ENCODE data around the gene HAPLN2.

The HAPLN2 gene

DNA sequence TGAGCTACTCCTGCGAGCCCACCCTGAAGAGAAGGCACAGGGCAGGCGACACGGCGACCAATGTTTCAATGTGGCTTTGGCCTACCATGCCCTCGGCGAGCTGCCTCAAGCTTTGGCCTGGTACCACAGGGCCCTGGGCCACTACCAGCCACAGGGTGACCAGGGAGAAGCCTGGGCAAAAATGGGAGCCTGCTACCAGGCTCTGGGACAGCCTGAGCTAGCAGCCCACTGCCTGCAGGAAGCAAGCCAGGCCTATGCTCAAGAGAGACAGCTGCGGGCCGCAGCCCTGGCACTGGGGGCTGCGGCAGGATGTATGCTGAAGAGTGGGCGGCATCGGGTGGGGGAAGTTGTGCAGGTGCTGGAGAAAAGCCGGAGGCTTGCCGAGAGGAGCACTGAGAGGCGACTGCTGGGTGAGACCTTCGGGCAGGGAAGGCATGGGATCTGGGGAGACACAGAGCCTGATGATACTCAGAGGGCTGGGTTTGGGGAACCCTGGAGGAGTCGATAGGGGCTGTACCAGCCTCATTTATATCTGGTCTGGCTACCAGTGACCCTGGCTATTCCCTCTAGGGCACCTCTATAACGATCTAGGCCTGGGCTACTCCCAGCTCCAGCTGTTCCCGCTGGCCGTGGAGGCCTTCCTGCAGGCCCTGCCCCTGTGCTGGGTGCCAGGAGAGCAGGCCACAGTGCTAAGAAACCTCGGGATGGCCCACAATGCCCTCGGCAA is 37.4 kb upstream of the HAPLN2 start:
- H2BK5ac ChIP-seq (ENCODE audit: low read depth, low read length, poor library complexity): no peak overlapping the region
- no peaks in the 10 kb centered on the region for H3K36me3 ChIP-seq (ENCODE audit: control insufficient read depth in 1 of 2, insufficient read depth in 2 of 2, low read length in 2 of 2)
- H3K27ac ChIP-seq (ENCODE audit: low read depth, low read length): no peak overlapping the region
- H2BK12ac ChIP-seq (ENCODE audit: low read length): no peak overlapping the region
- H4K8ac ChIP-seq (ENCODE audit: low read depth, low read length): no peak overlapping the region
- H3K9me3 ChIP-seq (ENCODE audit: insufficient read depth, low read depth, low read length): no peaks in the 10 kb centered on the region
- no peak overlapping the region for H3K4me3 ChIP-seq (ENCODE audit: low read depth, low read length)
- H2AK5ac ChIP-seq (ENCODE audit: low read length): no peak overlapping the region
- H3K4ac ChIP-seq (ENCODE audit: low read depth, low read length): no peak overlapping the region
- WGBS (ENCODE audit: extremely low coverage, insufficient coverage, insufficient read length): no CpG with 5 or more reads among the region's 21 CpGs
- no peak overlapping the region for H2AFZ ChIP-seq (ENCODE audit: insufficient read depth, low read length, poor library complexity)
- no peak overlapping the region for H2BK120ac ChIP-seq (ENCODE audit: insufficient read depth, low read length, poor library complexity)
- no peaks in the 10 kb centered on the region for H3K79me1 ChIP-seq (ENCODE audit: low read length)
- H4K91ac ChIP-seq (ENCODE audit: low read depth, low read length): no peak overlapping the region
- H3K4me2 ChIP-seq (ENCODE audit: low read length): no peak overlapping the region
- H3K4me1 ChIP-seq (ENCODE audit: control insufficient read depth in 1 of 2, insufficient read depth in 2 of 2, low read length in 2 of 2): no peaks in the 10 kb centered on the region
- no peaks in the 10 kb centered on the region for H3K27me3 ChIP-seq (ENCODE audit: insufficient read depth, low read length)
- no peak overlapping the region for H3K23ac ChIP-seq (ENCODE audit: low read length)
- H4K12ac ChIP-seq (ENCODE audit: low read depth, low read length): no peak overlapping the region
- H3K14ac ChIP-seq (ENCODE audit: low read length): no peak overlapping the region
- no peak overlapping the region for H3K18ac ChIP-seq (ENCODE audit: low read length)
- no peak for DNase-seq
- H3K9ac ChIP-seq (ENCODE audit: low read length): no peak overlapping the region
- no peaks in the 10 kb centered on the region for H3K79me2 ChIP-seq (ENCODE audit: control insufficient read depth, insufficient read depth, low read length, poor library complexity)

DNA sequence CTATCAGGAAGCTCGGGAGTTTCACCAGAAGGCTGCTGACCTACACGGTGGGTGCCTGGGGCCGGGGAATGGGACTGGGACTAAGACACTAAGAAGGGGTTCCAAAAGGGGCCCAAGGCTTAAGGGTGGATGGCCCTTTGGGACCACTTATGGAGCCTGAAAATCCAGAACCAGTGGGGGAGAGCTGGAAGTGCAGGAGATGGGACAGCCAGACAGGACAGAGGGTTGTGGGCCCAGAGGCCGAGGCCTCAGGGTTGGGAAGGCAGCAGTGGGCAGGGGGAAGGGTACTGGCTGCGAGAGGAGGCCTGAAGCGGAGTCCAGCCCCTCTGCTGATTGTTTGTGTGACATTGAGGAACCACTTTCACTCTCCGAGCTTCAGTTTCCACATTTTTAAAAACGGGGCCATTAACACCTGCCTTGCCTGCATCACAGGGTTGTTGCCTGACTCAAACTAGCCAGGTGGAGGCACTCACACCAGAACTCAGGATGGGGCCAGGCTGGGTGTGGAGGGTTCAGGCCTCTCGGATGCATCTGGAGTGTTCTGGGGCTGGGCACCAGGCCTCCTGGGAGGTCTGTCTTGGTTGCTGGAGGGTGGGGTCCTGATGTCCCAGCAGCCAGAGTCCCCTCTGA is 36.7 kb upstream of the HAPLN2 start:
- Histone ChIP-seq H3K14ac (ENCODE audit: low read length) (no peak overlapping the region), H3K9me3 (ENCODE audit: insufficient read depth, low read depth, low read length) (no peaks in the 10 kb centered on the region), H3K79me2 (ENCODE audit: control insufficient read depth, insufficient read depth, low read length, poor library complexity) (no peaks in the 10 kb centered on the region), H3K36me3 (ENCODE audit: control insufficient read depth in 1 of 2, insufficient read depth in 2 of 2, low read length in 2 of 2) (no peaks in the 10 kb centered on the region), H4K91ac (ENCODE audit: low read depth, low read length) (no peak overlapping the region), H2AFZ (ENCODE audit: insufficient read depth, low read length, poor library complexity) (no peak overlapping the region), H3K9ac (ENCODE audit: low read length) (no peak overlapping the region), H3K4me3 (ENCODE audit: low read depth, low read length) (no peak overlapping the region), H2BK120ac (ENCODE audit: insufficient read depth, low read length, poor library complexity) (no peak overlapping the region), H3K23ac (ENCODE audit: low read length) (no peak overlapping the region), H3K27me3 (ENCODE audit: insufficient read depth, low read length) (no peaks in the 10 kb centered on the region), H3K79me1 (ENCODE audit: low read length) (no peaks in the 10 kb centered on the region), H4K12ac (ENCODE audit: low read depth, low read length) (no peak overlapping the region), H2BK5ac (ENCODE audit: low read depth, low read length, poor library complexity) (no peak overlapping the region), H4K8ac (ENCODE audit: low read depth, low read length) (no peak overlapping the region), H3K4ac (ENCODE audit: low read depth, low read length) (no peak overlapping the region), H2AK5ac (ENCODE audit: low read length) (no peak overlapping the region), H2BK12ac (ENCODE audit: low read length) (no peak overlapping the region), H3K27ac (ENCODE audit: low read depth, low read length) (no peak overlapping the region), H3K4me1 (ENCODE audit: control insufficient read depth in 1 of 2, insufficient read depth in 2 of 2, low read length in 2 of 2) (no peaks in the 10 kb centered on the region), H3K4me2 (ENCODE audit: low read length) (no peak overlapping the region), H3K18ac (ENCODE audit: low read length) (no peak overlapping the region)
- DNase-seq: no peak
- WGBS (ENCODE audit: extremely low coverage, insufficient coverage, insufficient read length): no CpG with 5 or more reads among the region's 9 CpGs

DNA sequence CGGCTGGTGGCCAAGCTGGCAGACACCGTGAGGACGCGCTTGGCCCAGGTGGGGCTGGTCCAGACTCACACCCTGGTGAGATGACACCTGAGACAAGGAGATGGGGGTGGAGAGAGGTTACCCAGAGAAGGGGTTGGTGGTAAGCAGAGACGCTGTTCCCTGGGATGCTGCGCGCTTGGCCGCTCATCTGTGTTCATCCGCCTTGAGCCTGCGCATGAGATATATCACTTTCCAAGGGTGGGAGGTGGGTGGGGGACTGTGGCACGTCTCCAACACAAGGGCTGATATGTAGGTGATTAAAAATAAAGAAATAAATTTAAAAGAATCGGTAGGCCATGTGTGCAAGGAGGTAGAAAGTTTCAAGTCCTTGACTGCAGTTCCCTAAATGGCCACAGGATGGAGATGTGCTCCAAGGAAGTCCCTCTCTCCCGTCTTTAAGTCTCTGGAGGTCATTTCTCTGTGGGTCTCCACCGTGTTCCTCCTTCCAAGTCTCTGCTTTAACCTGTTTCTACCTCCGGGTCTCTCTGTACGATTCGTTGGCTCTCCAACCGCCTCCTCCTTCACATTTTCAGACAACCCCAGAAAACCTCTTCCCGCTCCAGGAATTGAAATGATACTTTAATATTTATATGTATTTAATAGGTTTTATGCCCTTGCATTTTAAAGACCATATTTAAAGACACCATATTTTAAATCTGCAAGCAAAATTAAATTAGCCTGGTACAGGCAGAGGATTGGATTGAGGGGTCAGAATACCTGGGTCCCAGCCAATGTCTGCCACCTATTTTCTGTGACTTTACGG is 35.2 kb upstream of the HAPLN2 start:
- Histone ChIP-seq H2AK5ac (ENCODE audit: low read length) (no peak overlapping the region), H2AFZ (ENCODE audit: insufficient read depth, low read length, poor library complexity) (no peak overlapping the region), H3K4ac (ENCODE audit: low read depth, low read length) (no peak overlapping the region), H3K9me3 (ENCODE audit: insufficient read depth, low read depth, low read length) (no peaks in the 10 kb centered on the region), H2BK12ac (ENCODE audit: low read length) (no peak overlapping the region), H3K9ac (ENCODE audit: low read length) (no peak overlapping the region), H3K14ac (ENCODE audit: low read length) (no peak overlapping the region), H3K27ac (ENCODE audit: low read depth, low read length) (no peak overlapping the region), H4K91ac (ENCODE audit: low read depth, low read length) (no peak overlapping the region), H3K4me2 (ENCODE audit: low read length) (no peak overlapping the region), H3K79me2 (ENCODE audit: control insufficient read depth, insufficient read depth, low read length, poor library complexity) (no peaks in the 10 kb centered on the region), H2BK5ac (ENCODE audit: low read depth, low read length, poor library complexity) (no peak overlapping the region), H3K79me1 (ENCODE audit: low read length) (no peaks in the 10 kb centered on the region), H2BK120ac (ENCODE audit: insufficient read depth, low read length, poor library complexity) (no peak overlapping the region), H3K18ac (ENCODE audit: low read length) (no peak overlapping the region), H4K12ac (ENCODE audit: low read depth, low read length) (no peak overlapping the region), H3K27me3 (ENCODE audit: insufficient read depth, low read length) (no peaks in the 10 kb centered on the region), H3K36me3 (ENCODE audit: control insufficient read depth in 1 of 2, insufficient read depth in 2 of 2, low read length in 2 of 2) (no peaks in the 10 kb centered on the region), H3K4me3 (ENCODE audit: low read depth, low read length) (no peak overlapping the region), H3K23ac (ENCODE audit: low read length) (no peak overlapping the region), H3K4me1 (ENCODE audit: control insufficient read depth in 1 of 2, insufficient read depth in 2 of 2, low read length in 2 of 2) (no peaks in the 10 kb centered on the region), H4K8ac (ENCODE audit: low read depth, low read length) (no peak overlapping the region)
- no CpG with 5 or more reads among the region's 20 CpGs for WGBS (ENCODE audit: extremely low coverage, insufficient coverage, insufficient read length)
- peak; percentile 67 to 93 for DNase-seq

DNA sequence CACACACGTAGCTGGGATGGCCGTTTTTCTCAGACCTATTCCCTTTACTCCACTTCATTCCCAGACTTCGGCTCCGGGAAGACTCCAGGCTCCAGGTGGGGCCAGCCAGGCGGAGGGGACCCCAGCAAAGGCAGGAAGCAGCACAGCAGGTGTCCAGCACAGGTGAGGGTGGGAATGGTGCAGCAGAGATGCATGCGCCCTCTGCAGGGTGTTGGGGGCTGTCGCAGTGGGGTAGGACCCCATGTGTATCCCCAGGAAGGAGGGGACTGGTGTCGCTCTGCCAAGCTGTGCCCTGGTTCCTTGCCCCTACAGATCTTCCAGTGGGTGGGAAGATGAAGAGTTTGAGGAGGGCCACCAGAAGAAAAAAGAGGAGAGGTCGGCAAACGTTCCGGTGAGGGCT is 34.4 kb upstream of the HAPLN2 start:
- H3K36me3 ChIP-seq (ENCODE audit: control insufficient read depth in 1 of 2, insufficient read depth in 2 of 2, low read length in 2 of 2): no peaks in the 10 kb centered on the region
- H2AFZ ChIP-seq (ENCODE audit: insufficient read depth, low read length, poor library complexity): no peak overlapping the region
- no peak overlapping the region for H4K8ac ChIP-seq (ENCODE audit: low read depth, low read length)
- DNase-seq: peak in 1 of 2 donors; percentile 7
- no peak overlapping the region for H4K12ac ChIP-seq (ENCODE audit: low read depth, low read length)
- no peaks in the 10 kb centered on the region for H3K27me3 ChIP-seq (ENCODE audit: insufficient read depth, low read length)
- H3K9me3 ChIP-seq (ENCODE audit: insufficient read depth, low read depth, low read length): no peaks in the 10 kb centered on the region
- no peak overlapping the region for H3K23ac ChIP-seq (ENCODE audit: low read length)
- no peaks in the 10 kb centered on the region for H3K79me2 ChIP-seq (ENCODE audit: control insufficient read depth, insufficient read depth, low read length, poor library complexity)
- no peak overlapping the region for H3K9ac ChIP-seq (ENCODE audit: low read length)
- H3K4me3 ChIP-seq (ENCODE audit: low read depth, low read length): no peak overlapping the region
- no peaks in the 10 kb centered on the region for H3K79me1 ChIP-seq (ENCODE audit: low read length)
- WGBS (ENCODE audit: extremely low coverage, insufficient coverage, insufficient read length): no CpG with 5 or more reads among the region's 11 CpGs
- H2BK5ac ChIP-seq (ENCODE audit: low read depth, low read length, poor library complexity): no peak overlapping the region
- H3K4ac ChIP-seq (ENCODE audit: low read depth, low read length): no peak overlapping the region
- H2BK120ac ChIP-seq (ENCODE audit: insufficient read depth, low read length, poor library complexity): no peak overlapping the region
- H3K27ac ChIP-seq (ENCODE audit: low read depth, low read length): no peak overlapping the region
- H2AK5ac ChIP-seq (ENCODE audit: low read length): no peak overlapping the region
- H4K91ac ChIP-seq (ENCODE audit: low read depth, low read length): no peak overlapping the region
- no peaks in the 10 kb centered on the region for H3K4me1 ChIP-seq (ENCODE audit: control insufficient read depth in 1 of 2, insufficient read depth in 2 of 2, low read length in 2 of 2)
- no peak overlapping the region for H3K14ac ChIP-seq (ENCODE audit: low read length)
- no peak overlapping the region for H2BK12ac ChIP-seq (ENCODE audit: low read length)
- no peak overlapping the region for H3K4me2 ChIP-seq (ENCODE audit: low read length)
- H3K18ac ChIP-seq (ENCODE audit: low read length): no peak overlapping the region
